HG03064 (cell line): ENCODE results near the gene STXBP6.
"Not testable (repeated sequence)": the region's sequence is repeated elsewhere in the genome, so short reads cannot be mapped to it uniquely, and the experiment has no call there.

Experiments used
- ATAC-seq: cut with Tn5 transposase; IDR thresholded peaks from one replicate; pipeline ENCODE4 v1.9.1; 2021; ENCODE audit warnings: low read depth; ENCODE audit not compliant: unreplicated experiment

The STXBP6 gene

GRCh38 chr14:24775950-24776349, 274.0 kb downstream of the STXBP6 start:
- no peak for ATAC-seq

- no peak for ATAC-seq
Observed at GRCh38 chr14:24774187-24774915, 275.6 kb downstream of the STXBP6 start.

- ATAC-seq = not testable (repeated sequence)
Observed at GRCh38 chr14:24773564-24773963, 276.4 kb downstream of the STXBP6 start.

GRCh38 chr14:24766434-24766833, 283.5 kb downstream of the STXBP6 start:
- no peak for ATAC-seq

- ATAC-seq = no peak
Observed at GRCh38 chr14:24761141-24761540, 288.8 kb downstream of the STXBP6 start.
